Ammon's horn (tissue), 1 donor: ENCODE data around the gene GP9.

ENCODE experiments used
- DNase-seq: peaks from one replicate; pipeline ENCODE4 v3.0.0-alpha.2; 2016; ENCODE audit warnings: low spot score

The GP9 gene

GRCh38 chr3:129060276-129061022 is at the start of gene GP9:
GP9 (plus strand) TSS chr3:129060779; CDS start chr3:129061740, 961 bp downstream.
- DNase-seq, result no peak

DNA sequence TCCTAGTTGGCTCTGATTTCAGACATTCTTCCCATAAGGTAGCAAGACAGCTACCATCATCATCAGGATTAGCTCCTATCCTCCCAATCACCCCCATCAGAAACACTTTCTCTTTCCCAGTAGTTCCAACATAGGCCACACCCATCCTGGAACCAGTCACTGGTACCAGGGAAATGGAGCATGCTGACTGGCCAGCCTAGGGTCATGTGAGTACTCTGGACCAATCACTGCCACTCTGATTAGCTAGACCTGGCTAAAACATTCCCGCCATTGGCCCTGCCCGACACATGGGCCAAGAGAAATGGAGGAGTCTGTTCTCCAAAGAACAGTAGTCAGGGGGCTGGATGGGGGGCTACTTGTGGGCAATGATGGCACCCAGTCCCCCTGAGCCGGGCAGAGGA is 47.1 kb upstream of the GP9 start:
- no peak for DNase-seq

DNA sequence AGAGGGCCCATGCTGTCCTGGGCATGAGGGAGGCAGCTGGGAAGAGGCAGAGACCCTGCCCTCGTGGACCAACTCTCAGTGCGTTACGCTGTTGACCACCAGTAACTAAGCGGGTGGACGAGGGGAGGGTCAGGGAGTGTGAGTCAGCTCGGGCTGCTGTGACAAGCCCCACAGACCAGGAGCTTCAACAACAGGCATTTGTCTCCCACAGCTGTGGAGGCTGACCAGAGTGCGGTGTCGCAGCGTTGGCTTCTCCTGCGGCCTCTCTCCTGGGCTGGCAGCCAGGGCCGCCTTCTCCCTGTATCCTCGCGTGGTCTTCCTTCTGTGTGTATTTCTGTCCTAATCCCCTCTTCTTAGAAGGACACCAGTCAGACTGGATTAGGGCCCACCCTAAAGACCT is 46.4 kb upstream of the GP9 start:
- DNase-seq, result peak; percentile 58

DNA sequence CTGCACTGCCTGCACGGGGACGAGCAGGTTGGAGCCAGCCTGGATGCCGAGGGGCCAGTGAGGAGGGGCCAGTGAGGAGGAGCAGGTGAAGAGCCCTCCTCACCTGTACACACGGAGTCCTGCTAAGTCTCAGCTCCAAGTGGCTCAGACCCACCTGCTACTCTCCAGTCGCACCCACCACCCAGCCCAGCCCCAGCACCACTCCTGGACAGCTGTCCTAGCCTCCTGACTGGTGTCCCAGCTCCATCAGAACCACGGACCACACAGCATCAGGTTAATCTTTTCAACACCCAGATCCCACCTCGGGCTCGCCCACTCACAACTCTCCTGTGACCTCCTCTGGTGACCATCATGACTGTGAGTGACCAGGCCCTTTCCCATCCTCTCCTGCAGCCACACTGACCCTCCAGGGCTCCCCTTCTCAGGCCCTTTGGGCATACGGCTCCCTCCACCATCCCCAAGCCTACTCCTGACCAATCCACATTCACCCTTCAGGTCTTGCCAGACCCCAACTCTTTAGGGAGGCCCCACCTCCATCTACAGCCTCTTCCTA is 45.7 kb upstream of the GP9 start:
- DNase-seq, result no peak

- DNase-seq, result peak; percentile 38
Observed at GRCh38 chr3:129015388-129016105, 45.0 kb upstream of the GP9 start.

DNA sequence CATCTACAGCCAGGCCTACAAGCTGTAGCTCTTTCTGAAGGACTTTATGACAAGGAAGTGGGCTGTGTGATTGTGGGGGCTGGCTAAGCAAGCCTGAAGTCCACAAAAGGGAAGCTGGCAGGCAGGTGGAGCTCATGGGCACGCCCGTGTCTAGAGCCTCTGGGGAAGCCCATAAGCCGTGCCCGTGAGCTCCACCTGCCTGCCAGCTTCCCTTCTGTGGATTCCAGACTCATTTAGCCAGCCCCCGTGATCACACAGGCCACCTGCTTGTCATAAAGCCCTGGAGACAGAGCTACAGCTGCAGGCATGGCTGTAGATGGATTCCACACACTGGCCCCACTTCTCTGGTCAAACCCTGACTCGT is 44.2 kb upstream of the GP9 start:
- no peak for DNase-seq

GRCh38 chr3:129016720-129017483 is 43.7 kb upstream of the GP9 start:
- no peak for DNase-seq

GRCh38 chr3:129017484-129017899 is 43.1 kb upstream of the GP9 start:
- no peak for DNase-seq

DNA sequence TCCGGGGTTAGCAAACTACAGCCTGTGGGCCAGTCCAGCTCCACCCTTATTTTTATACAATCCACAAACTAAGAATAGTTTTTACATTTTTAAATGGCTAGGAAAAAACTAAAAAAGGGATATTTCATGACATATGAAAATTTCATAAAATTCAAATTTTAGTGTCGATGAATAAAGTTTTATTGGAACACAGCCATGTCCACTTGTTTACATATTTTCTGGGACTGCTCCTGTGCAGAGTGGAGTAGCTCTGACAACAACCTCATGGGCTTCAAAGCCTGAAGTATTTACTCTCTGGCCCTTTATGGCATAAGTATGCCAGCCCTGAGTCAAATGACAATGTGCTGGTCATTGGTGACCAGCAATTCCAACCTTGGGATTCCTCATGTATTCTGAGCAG is 42.3 kb upstream of the GP9 start:
- DNase-seq, result no peak

DNA sequence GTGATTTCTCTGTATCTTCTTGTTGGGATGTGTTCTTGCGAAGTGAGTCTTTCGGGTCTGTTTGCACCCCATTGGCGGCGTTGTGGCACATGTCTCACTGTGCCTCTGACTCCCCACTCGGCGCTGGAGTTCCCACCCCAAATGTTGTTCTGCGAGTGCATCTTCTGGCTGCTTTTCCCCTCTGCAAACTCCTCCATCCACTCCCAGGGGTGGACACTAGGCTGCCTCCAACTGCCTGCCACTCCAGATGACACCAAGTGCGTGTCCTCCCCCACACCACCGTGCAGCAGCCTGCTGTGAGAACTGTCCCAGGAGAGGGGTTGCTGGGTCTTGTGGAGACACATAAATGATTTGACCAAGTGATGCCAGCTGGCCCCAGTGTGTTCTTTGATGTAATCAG is 41.8 kb upstream of the GP9 start:
- no peak for DNase-seq

GRCh38 chr3:129019266-129019665 is 41.3 kb upstream of the GP9 start:
- DNase-seq, result no peak

DNA sequence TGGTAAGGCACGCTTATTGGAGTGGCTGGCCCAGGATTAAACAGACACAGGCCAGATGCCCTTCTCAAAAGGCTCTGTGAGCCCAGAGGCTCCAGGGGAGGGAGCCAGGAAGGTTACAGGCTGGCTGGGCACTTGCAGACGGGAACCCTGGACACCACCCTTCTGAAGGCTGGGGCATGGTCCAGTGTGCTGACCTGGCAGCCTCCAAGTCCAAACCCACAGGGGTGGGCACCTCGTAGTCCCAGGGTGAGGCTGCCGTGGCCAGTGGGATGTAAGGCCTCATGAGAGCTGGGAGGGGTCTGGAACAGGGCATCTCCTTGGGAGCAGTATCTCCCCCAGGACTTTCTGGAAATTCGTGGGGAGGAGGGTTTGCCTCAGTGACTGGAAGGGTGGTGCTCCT is 39.9 kb upstream of the GP9 start:
- no peak for DNase-seq

GRCh38 chr3:129021140-129021551 is 39.4 kb upstream of the GP9 start:
- DNase-seq, result no peak

GRCh38 chr3:129022114-129023007 is 38.2 kb upstream of the GP9 start:
- DNase-seq, result no peak

- no peak for DNase-seq
Observed at GRCh38 chr3:129023008-129023358, 37.6 kb upstream of the GP9 start.

DNA sequence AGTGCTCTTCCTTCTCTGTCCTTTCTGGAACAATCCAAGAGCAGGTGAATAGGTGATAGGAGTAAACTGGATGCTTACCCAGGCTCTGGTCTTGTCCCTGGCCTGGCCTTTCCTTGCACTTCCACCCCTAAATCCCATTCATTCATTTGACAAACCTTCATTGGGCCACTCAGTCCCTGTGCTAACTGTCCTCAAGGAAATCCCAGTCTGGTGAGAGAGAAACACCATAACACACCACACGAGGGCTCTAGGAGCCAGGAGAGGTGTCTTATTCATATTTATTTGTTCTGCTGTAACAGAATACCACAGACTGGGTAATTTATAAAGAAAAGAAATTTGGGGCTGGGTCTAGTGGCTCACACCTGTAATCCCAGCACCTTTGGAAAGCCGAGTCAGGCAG is 36.7 kb upstream of the GP9 start:
- no peak for DNase-seq

GRCh38 chr3:129025108-129025507 is 35.5 kb upstream of the GP9 start:
- no peak for DNase-seq

DNA sequence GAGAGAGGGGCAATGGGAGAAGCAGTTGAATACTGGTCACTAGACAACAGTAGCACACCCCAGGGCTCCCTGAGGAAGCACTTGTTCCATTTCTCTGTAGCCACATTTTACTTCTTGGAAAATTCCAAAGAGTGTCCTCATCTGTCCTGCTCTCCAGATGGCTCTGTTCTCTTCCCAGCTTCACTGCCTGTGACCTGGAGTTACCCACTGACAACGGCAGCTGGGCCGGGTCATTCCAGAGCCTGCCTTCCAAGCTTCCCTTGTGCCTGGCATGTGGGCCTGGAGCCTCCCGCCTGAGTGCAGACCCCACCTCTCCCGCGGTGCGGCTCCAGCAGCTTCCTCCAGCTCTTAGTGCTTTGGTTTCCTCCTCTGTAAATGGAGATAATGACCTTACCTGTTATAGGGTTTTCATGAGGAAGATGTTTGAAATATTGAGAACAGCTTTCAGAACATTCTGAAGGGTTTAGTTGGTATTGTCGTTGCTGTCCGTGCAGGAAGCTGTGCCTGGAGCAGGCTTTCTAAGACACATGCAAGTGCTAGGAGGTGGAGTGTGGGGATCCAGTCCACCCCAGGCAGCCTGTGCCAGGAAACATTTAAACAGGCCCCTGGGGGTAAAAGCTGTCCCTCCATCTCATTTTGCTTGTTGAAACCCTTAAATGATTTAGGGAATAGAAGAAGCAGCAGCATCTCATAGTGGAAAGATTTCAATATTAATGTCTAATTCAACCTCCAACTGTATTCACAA is 34.7 kb upstream of the GP9 start:
- DNase-seq, result no peak

DNA sequence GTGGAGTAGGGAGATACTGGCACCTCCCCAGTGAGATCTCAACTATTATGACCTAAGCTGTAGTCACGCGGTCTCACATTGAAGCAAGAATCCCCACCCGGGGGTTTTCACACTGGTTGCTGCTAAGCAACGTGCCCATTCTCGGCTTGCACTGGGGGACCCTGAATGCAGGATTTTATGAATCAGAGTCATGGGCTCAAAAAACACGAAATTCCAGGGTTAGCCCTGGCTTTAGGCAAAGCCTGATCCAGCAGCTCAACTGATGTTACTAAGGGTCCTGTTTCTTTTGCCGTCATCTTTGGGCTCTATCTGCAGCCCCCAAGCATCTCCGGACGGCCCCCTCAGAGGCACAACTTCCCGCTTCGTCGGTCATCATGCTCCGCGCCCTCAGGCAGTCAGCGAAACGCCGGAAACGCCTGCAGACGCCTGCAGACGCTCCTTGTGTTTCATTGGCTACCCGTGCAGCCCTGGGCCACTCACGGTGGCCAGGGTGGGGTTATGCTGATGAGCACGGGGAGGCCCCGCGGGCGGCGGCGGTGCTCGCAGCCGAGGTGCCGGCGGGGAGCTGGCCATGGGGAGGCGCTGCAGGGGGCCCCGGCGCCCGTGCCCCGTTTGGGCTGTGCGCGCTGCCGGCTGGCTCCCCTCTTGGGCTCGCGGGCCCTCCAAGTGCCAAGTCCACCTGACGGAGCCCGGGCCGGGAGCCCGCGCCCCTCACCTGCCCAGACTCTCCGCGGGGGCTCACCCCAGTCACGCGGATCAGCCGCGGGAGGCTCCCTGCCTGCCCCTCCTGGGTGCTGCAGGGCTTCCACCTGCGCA is 33.6 kb upstream of the GP9 start:
- peak; percentile 91 for DNase-seq

DNA sequence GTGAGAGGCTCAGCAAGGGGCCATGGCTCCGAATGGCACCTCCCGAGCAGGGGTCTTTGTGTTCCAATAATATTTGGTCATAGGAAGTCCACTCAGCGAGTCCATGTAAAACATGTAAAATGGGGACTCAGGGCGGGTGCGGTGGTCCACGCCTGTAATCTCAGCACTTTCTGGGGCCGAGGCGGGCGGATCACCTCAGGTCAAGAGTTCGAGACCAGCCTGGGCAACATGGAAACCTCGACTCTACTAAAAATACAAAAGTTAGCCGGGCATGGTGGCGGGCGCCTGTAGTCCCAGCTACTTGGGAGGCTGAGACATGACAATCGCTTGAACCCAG is 33.1 kb upstream of the GP9 start:
- DNase-seq, result no peak
